Endothelial cell of umbilical vein (primary cell): ENCODE results near the gene FMNL3. TPM values are rescaled to one million over a fixed set of nuclear protein-coding genes. Genes with fewer than 3 reads are reported as not detected.

Experiments
- BruUV-seq: library from RNA; stranded (reverse); fragments of 400-500 nt; replicated peaks from 2 replicates; lab custom pipeline; 2021; lab: Mats Ljungman, UMichigan
- CTCF ChIA-PET: fragments of 300-600, 350-600 bp; sonication (Branson Sonifier 250); formaldehyde crosslinking; loops from one replicate; lab custom pipeline; 2021; ENCODE audit warnings: antibody characterized with exemption, inconsistent platforms; lab: Charles Lee
- POLR2A ChIA-PET: fragments of 300-600, 350-600 bp; sonication (Branson Sonifier 250); formaldehyde crosslinking; loops from one replicate; lab custom pipeline; 2021; ENCODE audit warnings: antibody characterized with exemption, inconsistent platforms; lab: Charles Lee
- DNase-seq: peaks from one replicate; pipeline ENCODE4 v3.0.0-alpha.2; 2011; ENCODE audit warnings: low read depth, low spot score
- FAIRE-seq: peaks from 2 replicates; lab custom pipeline; 2011; peaks lifted over from hg19 to GRCh38; lab: Jason Lieb, UNC
- H2AFZ ChIP-seq: 2 replicates; pipeline ENCODE4 v1.6.0; 2012; ENCODE audit warnings: low read depth, low read length, control low read depth, inconsistent platforms
- H3K27ac ChIP-seq: 2 replicates; pipeline ENCODE4 v1.5.1; 2011; ENCODE audit warnings: low read depth, mild to moderate bottlenecking, control low read depth, low read length, moderate library complexity; ENCODE audit not compliant: insufficient read depth
- H3K27me3 ChIP-seq, 2 experiments: 2 replicates each; pipeline versions ENCODE4 v1.6.0 to v1.6.1; 2011; ENCODE audit warnings: low read length in 2 of 2, mixed read lengths in 1 of 2; ENCODE audit not compliant: control insufficient read depth in 2 of 2, insufficient read depth in 2 of 2
- H3K36me3 ChIP-seq, 2 experiments: 2 replicates in 1 of 2; 3 replicates in 1 of 2; pipeline ENCODE4 v1.5.1; 2011; ENCODE audit warnings: low read length in 2 of 2, mild to moderate bottlenecking in 1 of 2, moderate library complexity in 1 of 2; ENCODE audit not compliant: control insufficient read depth in 2 of 2, insufficient read depth in 2 of 2; ENCODE audit errors: extremely low read depth in 1 of 2
- H3K4me1 ChIP-seq: 3 replicates; pipeline ENCODE4 v1.5.1; 2011; ENCODE audit warnings: mild to moderate bottlenecking, low read length; ENCODE audit not compliant: control insufficient read depth, insufficient read depth; ENCODE audit errors: extremely low read depth
- H3K4me2 ChIP-seq: 2 replicates; pipeline ENCODE4 v1.6.1; 2011; ENCODE audit warnings: low read length, control low read depth, mixed read lengths; ENCODE audit not compliant: insufficient read depth
- H3K4me3 ChIP-seq, 3 experiments: fragments of 200-600 bp in 1 of 3; sonication (generic), shearing (Covaris generic) in 1 of 3; replicated peaks in 1 of 3; 2 replicates each; pipeline ENCODE4 v1.5.1; 2011 to 2016; ENCODE audit warnings: control low read depth in 3 of 3, low read length in 3 of 3, mild to moderate bottlenecking in 2 of 3, inconsistent platforms in 1 of 3, low read depth in 1 of 3, moderate library complexity in 1 of 3; ENCODE audit not compliant: insufficient read depth in 1 of 3
- H3K79me2 ChIP-seq: 2 replicates; pipeline ENCODE4 v1.6.0; 2012; ENCODE audit warnings: low read length, inconsistent platforms; ENCODE audit not compliant: control insufficient read depth, insufficient read depth
- H3K9ac ChIP-seq: replicated peaks from 2 replicates; pipeline ENCODE3; 2011; ENCODE audit warnings: low read length, control low read depth; ENCODE audit not compliant: insufficient read depth; ENCODE audit errors: extremely low read depth
- H3K9me1 ChIP-seq: replicated peaks from 3 replicates; pipeline ENCODE4 v1.6.0; 2011; ENCODE audit warnings: mild to moderate bottlenecking, low read length; ENCODE audit not compliant: control insufficient read depth, insufficient read depth; ENCODE audit errors: extremely low read depth
- H3K9me3 ChIP-seq: replicated peaks from 2 replicates; pipeline ENCODE4 v1.5.1; 2012; ENCODE audit warnings: low read length, inconsistent platforms; ENCODE audit not compliant: control insufficient read depth, insufficient read depth
- H4K20me1 ChIP-seq: replicated peaks from 2 replicates; pipeline ENCODE3; 2011; ENCODE audit warnings: mild to moderate bottlenecking, low read length; ENCODE audit not compliant: control insufficient read depth, insufficient read depth; ENCODE audit errors: extremely low read depth
- EZH2 ChIP-seq: IDR thresholded peaks from 2 replicates; pipeline ENCODE4 v1.6.1; 2012; ENCODE audit warnings: borderline replicate concordance, low read depth, mild to moderate bottlenecking, moderate library complexity, low read length, inconsistent platforms; ENCODE audit not compliant: severe bottlenecking
- FOS ChIP-seq: IDR thresholded peaks from 2 replicates; pipeline ENCODE4 v1.6.1; 2011; ENCODE audit warnings: mild to moderate bottlenecking, low read length, moderate library complexity, borderline replicate concordance; ENCODE audit not compliant: insufficient read depth
- GATA2 ChIP-seq: IDR thresholded peaks from 2 replicates; pipeline ENCODE4 v1.7.0; 2011; ENCODE audit warnings: low read depth, mild to moderate bottlenecking, moderate library complexity, mixed read lengths, low read length; ENCODE audit not compliant: insufficient read length, insufficient read depth
- JUN ChIP-seq: IDR thresholded peaks from 2 replicates; pipeline ENCODE4 v1.6.1; 2011; ENCODE audit warnings: borderline replicate concordance, low read depth; ENCODE audit not compliant: insufficient read length, insufficient read depth
- MYC ChIP-seq: IDR thresholded peaks from one replicate; pipeline ENCODE4 v1.6.1; 2011; ENCODE audit warnings: mild to moderate bottlenecking, low read depth, low read length
- POLR2A ChIP-seq: IDR thresholded peaks from 2 replicates; pipeline ENCODE4 v1.6.1; 2012; ENCODE audit warnings: low read depth, mild to moderate bottlenecking, control low read depth, low read length
- POLR2AphosphoS5 ChIP-seq: IDR thresholded peaks from 2 replicates; pipeline ENCODE4 v1.6.1; 2012; ENCODE audit warnings: low read depth, mild to moderate bottlenecking, control low read depth, low read length, moderate library complexity; ENCODE audit not compliant: insufficient read depth
- dilution Hi-C: fragments of 300-500 bp; cut with MboI; formaldehyde crosslinking; loops from one replicate; pipeline ENCODE4 v1.15.0; 2019; ENCODE audit warnings: low sequenced_read_pairs; ENCODE audit not compliant: extremely low pct_ligation_motif_present
- intact Hi-C: fragments of 100-400 bp; cut with micrococcal nuclease; formaldehyde crosslinking; loops from one replicate; pipeline ENCODE4 v1.10.0; 2022
- polyA plus RNA-seq, 4 experiments: library from polyadenylated mRNA; depleted of rRNA in 3 of 4; stranded (reverse) in 3 of 4; unstranded in 1 of 4; fragments of >200 nt; gene quantifications; 2 replicates each; pipeline versions ENCODE4 v1.2.1 to v1.2.3, GENCODE V29; 2011 to 2012; ENCODE audit warnings: missing spikeins in 1 of 4
- total RNA-seq: library from RNA; stranded (reverse); gene quantifications from 2 replicates; pipeline ENCODE4 v1.2.3, GENCODE V29; 2021
- TF ChIP-seq, protein P1 (sequence below), 2 donors: IDR thresholded peaks; 1 replicate in 1 of 2; 2 replicates in 1 of 2; pipeline ENCODE4 v1.5.1; 2011; ENCODE audit warnings: low read length in 2 of 2, mild to moderate bottlenecking in 2 of 2, moderate library complexity in 2 of 2, control low read depth in 1 of 2, inconsistent platforms in 1 of 2, low read depth in 1 of 2; ENCODE audit not compliant: insufficient read depth in 1 of 2; ENCODE audit errors: extremely low read depth in 1 of 2
- TF ChIP-seq, protein P2 (sequence below): IDR thresholded peaks from 2 replicates; pipeline ENCODE4 v1.6.1; 2011; ENCODE audit not compliant: insufficient read depth, insufficient read length

FMNL3 gene
- total and polyA plus RNA-seq, 2 donors (not counting 3 experiments of a cell fraction or from before 2014, with no cell fraction given): 35.1 to 93.3 TPM

DNA sequence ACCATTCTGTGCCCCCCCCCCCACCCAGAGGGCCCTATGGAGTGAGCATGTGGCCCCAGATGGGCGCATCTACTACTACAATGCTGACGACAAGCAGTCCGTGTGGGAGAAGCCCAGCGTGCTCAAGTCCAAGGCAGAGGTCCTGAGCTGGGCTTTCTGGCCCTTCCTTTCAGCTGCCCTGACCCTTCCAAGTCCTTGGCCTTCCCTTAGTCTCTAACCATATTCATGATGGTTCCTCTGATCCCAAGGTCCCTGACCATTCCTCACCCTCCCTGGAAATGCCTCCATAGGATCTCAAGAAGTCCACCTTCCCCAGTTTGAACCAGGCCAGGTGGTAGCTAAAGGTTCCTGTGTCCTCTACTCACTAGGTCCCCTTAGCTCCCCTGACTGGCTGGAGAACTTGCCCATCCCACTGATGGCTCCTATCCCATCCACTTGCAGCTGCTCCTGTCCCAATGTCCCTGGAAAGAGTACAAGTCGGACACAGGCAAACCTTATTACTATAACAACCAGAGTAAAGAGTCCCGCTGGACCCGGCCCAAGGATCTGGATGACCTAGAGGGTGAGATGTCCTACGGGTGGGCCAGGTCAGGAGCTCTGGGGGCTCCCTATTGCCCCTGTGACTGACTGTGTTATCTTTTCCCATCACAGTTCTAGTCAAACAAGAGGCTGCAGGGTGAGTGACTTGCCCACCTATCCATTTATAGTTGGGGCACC lies 74.1 kb downstream of the FMNL3 start:
- no peaks in the 10 kb centered on the region for H3K36me3 ChIP-seq
- H3K79me2 ChIP-seq: no peaks in the 10 kb centered on the region
- H3K9me1 ChIP-seq: no peaks in the 10 kb centered on the region
- H2AFZ ChIP-seq: no peak overlapping the region
- BruUV-seq: no TSS peak
- CTCF ChIA-PET: interaction anchor here (2.2 kb wide), 1 partner anchor 9 kb away, joined by 5 read pairs; no protein-coding TSS in a partner anchor
- no peak overlapping the region for H3K4me3 ChIP-seq
- no peak for DNase-seq
- FAIRE-seq: no peak
- H3K27ac ChIP-seq: no peak overlapping the region
- no peaks in the 10 kb centered on the region for H3K27me3 ChIP-seq
- no peaks in the 10 kb centered on the region for H3K9me3 ChIP-seq
- dilution Hi-C loops (no loop called here), intact Hi-C loops (no loop called here)
- H4K20me1 ChIP-seq: no peaks in the 10 kb centered on the region
- H3K4me2 ChIP-seq: no peak overlapping the region
- H3K4me1 ChIP-seq: peaks cover 12% of the 10 kb centered on the region
- no peak overlapping the region for H3K9ac ChIP-seq
- POLR2A ChIA-PET: interaction anchor here (0.7 kb wide), 1 partner anchor 69 kb away, joined by 4 read pairs; no protein-coding TSS in a partner anchor
- no peak for TF ChIP-seq EZH2
- no peak for TF ChIP-seq MYC
- TF ChIP-seq, protein P1, sequence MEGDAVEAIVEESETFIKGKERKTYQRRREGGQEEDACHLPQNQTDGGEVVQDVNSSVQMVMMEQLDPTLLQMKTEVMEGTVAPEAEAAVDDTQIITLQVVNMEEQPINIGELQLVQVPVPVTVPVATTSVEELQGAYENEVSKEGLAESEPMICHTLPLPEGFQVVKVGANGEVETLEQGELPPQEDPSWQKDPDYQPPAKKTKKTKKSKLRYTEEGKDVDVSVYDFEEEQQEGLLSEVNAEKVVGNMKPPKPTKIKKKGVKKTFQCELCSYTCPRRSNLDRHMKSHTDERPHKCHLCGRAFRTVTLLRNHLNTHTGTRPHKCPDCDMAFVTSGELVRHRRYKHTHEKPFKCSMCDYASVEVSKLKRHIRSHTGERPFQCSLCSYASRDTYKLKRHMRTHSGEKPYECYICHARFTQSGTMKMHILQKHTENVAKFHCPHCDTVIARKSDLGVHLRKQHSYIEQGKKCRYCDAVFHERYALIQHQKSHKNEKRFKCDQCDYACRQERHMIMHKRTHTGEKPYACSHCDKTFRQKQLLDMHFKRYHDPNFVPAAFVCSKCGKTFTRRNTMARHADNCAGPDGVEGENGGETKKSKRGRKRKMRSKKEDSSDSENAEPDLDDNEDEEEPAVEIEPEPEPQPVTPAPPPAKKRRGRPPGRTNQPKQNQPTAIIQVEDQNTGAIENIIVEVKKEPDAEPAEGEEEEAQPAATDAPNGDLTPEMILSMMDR (IDR thresholded peaks at IDR 0.05; ENCODE audit: extremely low read depth in 1 of 2, insufficient read depth in 1 of 2, low read depth in 1 of 2, low read length in 2 of 2): no peak

DNA sequence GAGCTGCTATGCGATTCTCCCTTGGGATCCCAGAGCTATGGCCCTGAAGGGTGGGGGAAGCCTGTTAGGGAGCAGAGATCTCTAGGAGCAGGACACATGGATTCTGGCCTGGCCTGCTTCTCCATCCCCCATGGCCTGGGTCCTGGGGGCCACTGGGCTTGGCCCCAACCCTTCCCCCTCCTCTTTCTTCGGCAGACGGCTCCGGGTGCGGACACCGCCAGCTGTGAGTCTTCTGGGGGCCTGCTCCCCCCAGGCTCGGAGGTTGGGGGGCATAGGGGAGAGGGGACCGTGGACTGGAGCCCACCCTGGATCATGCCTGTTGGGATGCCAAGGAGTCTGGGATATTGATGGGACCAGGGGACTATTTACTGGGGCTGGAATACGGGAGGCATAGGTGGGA lies 74.8 kb downstream of the FMNL3 start:
- Histone ChIP-seq H4K20me1 (no peaks in the 10 kb centered on the region), H3K79me2 (no peaks in the 10 kb centered on the region), H3K27ac (no peak overlapping the region), H3K9me3 (no peaks in the 10 kb centered on the region), H3K4me1 (peaks cover 15% of the 10 kb centered on the region), H3K9me1 (no peaks in the 10 kb centered on the region), H3K9ac (no peak overlapping the region), H2AFZ (no peak overlapping the region), H3K4me2 (no peak overlapping the region), H3K4me3 (no peak overlapping the region), H3K27me3 (no peaks in the 10 kb centered on the region), H3K36me3 (no peaks in the 10 kb centered on the region)
- ChIA-PET POLR2A (interaction anchor here (0.7 kb wide), 1 partner anchor 70 kb away, joined by 4 read pairs; no protein-coding TSS in a partner anchor), CTCF (interaction anchor here (2.2 kb wide), 1 partner anchor 9 kb away, joined by 5 read pairs; no protein-coding TSS in a partner anchor)
- no peak for FAIRE-seq
- no TSS peak for BruUV-seq
- intact Hi-C loops: no loop called here
- TF ChIP-seq, protein P2, sequence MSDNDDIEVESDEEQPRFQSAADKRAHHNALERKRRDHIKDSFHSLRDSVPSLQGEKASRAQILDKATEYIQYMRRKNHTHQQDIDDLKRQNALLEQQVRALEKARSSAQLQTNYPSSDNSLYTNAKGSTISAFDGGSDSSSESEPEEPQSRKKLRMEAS: no peak
- TF ChIP-seq MYC (no peak), FOS (no peak), GATA2 (no peak), POLR2AphosphoS5 (no peak), POLR2A (no peak), JUN (no peak), EZH2 (no peak)
- TF ChIP-seq, protein P1 (IDR thresholded peaks at IDR 0.05; ENCODE audit: extremely low read depth in 1 of 2, insufficient read depth in 1 of 2, low read depth in 1 of 2, low read length in 2 of 2): no peak
- dilution Hi-C loops: no loop called here
- no peak for DNase-seq
